COLO668 (cell line): ENCODE measurements around the gene HRH3.

ENCODE experiments used
- DNase-seq: peaks from one replicate; lab custom pipeline; 2025; ENCODE audit not compliant: unreplicated experiment; lab: John Stamatoyannopoulos, UW

Gene HRH3

GRCh38 chr20:62216636-62217566 is 3.2 kb downstream of the HRH3 start:
- DNase-seq = no peak

- DNase-seq = no peak
Measured at GRCh38 chr20:62215991-62216635, 4.0 kb downstream of the HRH3 start.

- DNase-seq = peak; percentile 53
Measured at GRCh38 chr20:62215020-62215990, 4.8 kb downstream of the HRH3 start.

GRCh38 chr20:62214067-62214466 is 6.0 kb downstream of the HRH3 start:
- DNase-seq = peak; percentile 74

GRCh38 chr20:62212299-62212698 is 7.8 kb downstream of the HRH3 start:
- no peak for DNase-seq

DNA sequence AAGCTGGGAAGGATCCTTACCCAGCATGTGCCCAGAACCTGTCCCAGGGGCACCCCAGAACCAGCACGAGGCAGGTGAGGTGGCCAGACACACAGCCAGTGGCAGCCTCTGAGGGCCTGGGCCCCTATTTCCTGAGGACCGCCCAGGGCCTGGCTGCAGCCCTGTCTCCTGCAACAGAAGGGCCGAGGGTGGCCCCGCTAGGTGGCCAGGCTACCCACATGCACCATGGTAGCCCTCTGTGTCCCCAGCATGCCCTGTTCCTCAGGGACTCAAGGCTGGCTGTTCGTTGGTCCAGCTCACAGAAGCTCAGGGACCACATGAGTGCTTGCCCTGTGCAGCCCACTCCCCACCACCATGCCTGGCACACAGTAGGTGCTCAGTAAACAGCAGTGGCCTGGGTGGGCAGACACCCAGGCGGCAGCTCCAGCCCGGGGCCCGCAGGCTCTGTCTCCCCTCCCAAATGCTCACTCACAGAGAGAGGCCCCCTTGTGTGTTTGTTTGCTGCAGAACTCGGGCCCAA is 8.2 kb downstream of the HRH3 start:
- DNase-seq = no peak

GRCh38 chr20:62211216-62211615 is 8.9 kb downstream of the HRH3 start:
- no peak for DNase-seq

DNA sequence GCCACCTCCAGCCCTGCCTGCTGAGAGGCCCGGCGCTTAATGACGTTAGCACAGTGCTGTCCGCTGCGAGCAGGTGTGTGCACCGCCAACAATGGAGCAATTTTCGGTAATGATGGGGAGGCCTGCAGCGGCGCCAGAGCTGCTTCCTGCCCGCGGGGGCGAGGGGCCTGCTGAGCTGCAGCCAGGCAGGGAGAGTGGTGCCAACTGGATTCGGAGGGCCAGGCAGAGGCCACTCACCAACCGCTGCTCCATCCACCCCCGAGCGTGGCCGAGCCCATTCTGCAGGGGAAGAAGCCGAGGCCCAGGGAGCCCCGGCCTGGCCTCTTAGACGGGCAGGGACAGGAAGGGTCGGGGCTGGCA is 9.6 kb downstream of the HRH3 start:
- DNase-seq = peak; percentile 81

DNA sequence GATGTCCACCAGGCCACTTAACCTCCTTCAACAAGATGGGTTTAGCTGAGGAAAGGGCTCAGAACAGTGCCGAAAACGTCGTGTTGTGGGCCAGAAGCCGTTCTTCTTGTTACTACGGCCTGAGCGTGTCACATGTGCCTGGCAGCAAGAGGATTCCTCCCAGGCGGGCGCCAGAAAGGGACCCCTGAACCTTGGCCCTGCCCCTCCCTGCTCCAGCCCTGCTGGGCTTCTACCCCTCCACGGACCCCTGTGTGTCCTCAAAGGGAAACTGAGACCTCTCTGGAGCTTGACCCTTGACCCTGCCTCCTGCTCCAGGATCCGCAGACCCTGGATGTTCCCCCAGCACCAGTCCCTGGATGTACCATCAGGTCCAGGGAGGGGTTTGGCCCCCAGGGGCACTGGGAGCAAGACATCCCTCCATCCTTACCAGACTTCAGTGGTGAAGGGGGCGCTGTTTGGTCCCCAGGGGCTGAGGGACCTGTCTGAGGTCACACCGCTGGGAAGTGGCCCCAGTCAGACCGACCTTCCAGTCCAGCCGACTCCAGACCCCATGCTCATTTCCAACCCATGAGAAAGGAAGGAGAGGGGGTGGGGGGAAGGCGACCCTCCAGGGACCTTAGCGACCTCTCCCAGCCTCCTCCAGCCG is 10.1 kb downstream of the HRH3 start:
- no peak for DNase-seq

- peak; percentile 70 for DNase-seq
Measured at GRCh38 chr20:62208795-62209755, 11.0 kb downstream of the HRH3 start.

- no peak for DNase-seq
Measured at GRCh38 chr20:62208061-62208794, 11.8 kb downstream of the HRH3 start.

- no peak for DNase-seq
Measured at GRCh38 chr20:62206388-62206775, 13.7 kb downstream of the HRH3 start.

DNA sequence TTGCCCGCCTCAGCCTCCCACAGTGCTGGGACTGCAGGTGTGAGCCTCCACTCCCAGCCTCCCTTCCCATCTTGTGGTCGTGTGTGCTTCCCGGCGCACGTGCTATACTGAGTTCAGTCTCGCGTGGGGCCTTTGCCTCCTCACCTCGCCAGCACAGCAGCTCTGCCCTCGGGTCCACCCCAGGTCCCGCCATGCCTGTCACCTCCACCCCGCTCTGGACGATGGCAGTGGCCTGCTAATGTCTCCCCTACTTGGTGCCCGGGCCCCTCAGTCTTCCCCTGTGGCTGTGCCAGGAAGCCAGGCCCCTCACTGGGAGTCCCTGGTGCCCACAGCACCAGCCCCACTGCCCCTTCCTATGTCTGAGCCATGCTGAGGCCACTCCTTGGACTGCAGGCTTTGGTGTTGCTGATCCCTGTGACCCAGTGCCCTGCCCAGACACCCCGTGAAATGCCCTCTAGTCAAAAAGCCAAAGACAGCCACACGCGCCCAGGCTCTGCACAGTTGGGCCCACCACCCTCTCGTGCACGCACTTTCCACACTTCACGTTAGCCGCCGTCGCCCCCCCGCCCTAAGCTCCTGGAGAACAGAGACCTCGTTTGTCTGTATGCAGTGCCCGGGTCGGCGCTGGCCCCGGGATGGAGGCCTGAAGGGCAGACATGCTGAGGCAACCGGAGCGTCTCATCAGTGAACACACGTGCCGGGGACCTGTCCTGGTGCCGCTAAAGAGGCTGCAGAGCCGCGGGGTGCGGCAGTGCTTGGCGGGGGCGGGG is 14.3 kb downstream of the HRH3 start:
- no peak for DNase-seq

GRCh38 chr20:62203378-62204030 is 16.6 kb downstream of the HRH3 start:
- DNase-seq = no peak

DNA sequence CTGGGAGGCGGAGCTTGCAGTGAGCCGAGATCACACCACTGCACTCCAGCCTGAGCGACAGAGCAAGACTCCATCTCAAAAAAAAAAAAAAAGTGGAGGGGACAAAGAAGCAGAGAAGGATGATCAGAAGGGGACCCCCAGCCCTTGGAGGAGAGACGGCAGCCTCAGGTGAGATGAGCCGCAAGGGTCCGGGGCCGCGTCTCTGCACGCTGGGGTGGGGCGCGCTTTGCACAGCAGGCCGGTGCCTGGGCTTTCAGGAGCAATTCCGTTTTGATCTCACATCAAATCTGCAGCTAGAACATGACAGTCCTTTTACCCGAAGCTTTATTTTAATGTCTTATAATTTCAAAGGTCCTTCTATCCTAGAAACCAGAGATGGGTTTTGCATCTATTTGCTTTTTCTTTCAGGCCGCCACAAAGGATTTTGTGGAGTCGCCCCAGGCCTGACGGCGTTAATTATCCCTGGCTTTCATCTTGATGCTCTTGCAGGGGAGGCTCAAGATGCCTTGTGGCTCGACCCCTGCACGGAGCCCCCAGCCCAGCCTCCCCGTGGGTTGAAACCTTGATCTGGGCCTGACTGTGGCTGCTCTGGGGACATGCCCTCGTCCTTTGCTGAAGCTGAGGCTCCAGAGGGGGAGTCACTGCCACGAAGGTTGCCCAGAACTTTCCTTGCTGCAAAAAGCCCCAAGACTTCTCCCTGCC is 17.3 kb downstream of the HRH3 start:
- no peak for DNase-seq

DNA sequence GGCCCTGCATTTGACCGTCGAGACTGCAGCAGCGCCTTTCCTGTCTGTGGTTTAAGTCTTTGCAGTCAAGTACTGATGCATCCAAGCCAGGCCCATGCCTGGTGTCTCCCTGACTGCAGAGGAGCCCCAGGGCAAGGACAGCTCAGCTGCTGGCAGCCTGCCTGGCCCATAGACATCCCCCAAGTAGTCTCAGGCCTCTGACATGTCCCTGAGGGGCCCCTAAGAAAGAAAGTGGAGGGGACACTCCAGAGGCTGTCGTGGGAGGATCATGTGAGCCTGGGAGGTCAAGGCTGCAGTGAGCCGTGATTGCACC is 18.0 kb downstream of the HRH3 start:
- no peak for DNase-seq
